ENCODE results near the gene SLAMF1. TPM values are rescaled to one million over a fixed set of nuclear protein-coding genes. Genes with fewer than 3 reads are reported as not detected.

SLAMF1 gene
- total RNA-seq, 1 donor from 2014 or later, result not detected

DNA sequence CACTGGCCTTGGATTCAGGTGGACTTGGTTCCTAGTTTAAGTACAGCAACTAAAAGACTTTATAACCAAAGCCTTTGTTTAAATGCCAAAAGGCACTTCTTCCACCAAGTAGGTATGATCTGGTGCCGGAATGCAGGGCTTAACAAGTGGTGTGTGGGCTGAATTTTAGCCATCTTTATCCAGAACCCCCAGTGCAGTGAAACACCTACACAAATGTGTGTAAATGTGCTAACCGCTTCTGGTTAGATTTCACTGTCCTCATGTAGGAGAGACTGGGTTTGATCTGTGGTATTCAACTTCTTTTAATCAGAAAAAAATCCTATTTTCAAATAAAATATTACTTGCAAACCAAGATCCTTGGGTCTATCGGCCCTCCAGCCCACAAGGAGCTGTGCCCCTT, 10.3 kb downstream of the SLAMF1 start:
- no peaks in the 10 kb centered on the region for H3F3A ChIP-seq (ENCODE audit: low read depth)
- no peak for DNase-seq (ENCODE audit: low spot score)
- no peak overlapping the region for H3K9ac ChIP-seq
- Mint-ChIP-seq H3K27me3 (ENCODE audit: insufficient read depth, low read depth) (peaks cover 2% of the 10 kb centered on the region), H3K36me3 (no peaks in the 10 kb centered on the region), H3K4me1 (no peaks in the 10 kb centered on the region), H3K9me3 (no peaks in the 10 kb centered on the region), H3K4me3 (no peak overlapping the region), H3K27ac (no peak overlapping the region)
- no peak overlapping the region for H3K4me2 ChIP-seq
- no peak overlapping the region for H3K4me3 ChIP-seq
- H3K4me1 ChIP-seq, result no peaks in the 10 kb centered on the region
- no peaks in the 10 kb centered on the region for H4K20me1 ChIP-seq (ENCODE audit: low read depth)
- TF ChIP-seq EZH2phosphoT487 (IDR thresholded peaks at IDR 0.05), result no peak
- TF ChIP-seq EZH2 (IDR thresholded peaks at IDR 0.05), result no peak
- TF ChIP-seq, protein P1, sequence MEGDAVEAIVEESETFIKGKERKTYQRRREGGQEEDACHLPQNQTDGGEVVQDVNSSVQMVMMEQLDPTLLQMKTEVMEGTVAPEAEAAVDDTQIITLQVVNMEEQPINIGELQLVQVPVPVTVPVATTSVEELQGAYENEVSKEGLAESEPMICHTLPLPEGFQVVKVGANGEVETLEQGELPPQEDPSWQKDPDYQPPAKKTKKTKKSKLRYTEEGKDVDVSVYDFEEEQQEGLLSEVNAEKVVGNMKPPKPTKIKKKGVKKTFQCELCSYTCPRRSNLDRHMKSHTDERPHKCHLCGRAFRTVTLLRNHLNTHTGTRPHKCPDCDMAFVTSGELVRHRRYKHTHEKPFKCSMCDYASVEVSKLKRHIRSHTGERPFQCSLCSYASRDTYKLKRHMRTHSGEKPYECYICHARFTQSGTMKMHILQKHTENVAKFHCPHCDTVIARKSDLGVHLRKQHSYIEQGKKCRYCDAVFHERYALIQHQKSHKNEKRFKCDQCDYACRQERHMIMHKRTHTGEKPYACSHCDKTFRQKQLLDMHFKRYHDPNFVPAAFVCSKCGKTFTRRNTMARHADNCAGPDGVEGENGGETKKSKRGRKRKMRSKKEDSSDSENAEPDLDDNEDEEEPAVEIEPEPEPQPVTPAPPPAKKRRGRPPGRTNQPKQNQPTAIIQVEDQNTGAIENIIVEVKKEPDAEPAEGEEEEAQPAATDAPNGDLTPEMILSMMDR (IDR thresholded peaks at IDR 0.05), result no peak
- H3K27me3 ChIP-seq, result no peaks in the 10 kb centered on the region
- no peaks in the 10 kb centered on the region for H3K79me2 ChIP-seq (ENCODE audit: low read depth)
- H3K9me3 ChIP-seq (ENCODE audit: low read depth), result no peaks in the 10 kb centered on the region
- no peak overlapping the region for H2AFZ ChIP-seq (replicated peaks)
- H3K36me3 ChIP-seq, result no peaks in the 10 kb centered on the region
- no peak overlapping the region for H3K27ac ChIP-seq

DNA sequence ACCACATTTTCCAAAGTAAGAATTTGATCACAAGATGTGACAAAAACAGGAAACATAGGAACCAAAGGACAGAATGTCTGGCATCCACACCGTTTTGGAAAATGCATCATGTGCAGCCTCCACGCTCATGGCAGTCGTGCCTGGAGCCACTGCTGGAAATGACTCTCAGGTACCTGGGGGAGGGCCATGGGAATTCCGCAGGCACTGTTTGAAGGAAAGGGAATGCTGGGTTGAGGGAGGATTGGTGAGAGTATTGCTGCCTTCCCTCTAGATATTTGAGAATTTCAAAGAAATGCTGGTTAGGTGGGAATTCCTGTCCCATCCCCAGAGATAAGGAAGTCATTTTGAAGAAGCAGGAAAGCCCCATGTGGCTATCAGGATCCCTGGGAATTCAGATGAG, 10.8 kb downstream of the SLAMF1 start:
- Mint-ChIP-seq H3K27ac (no peak overlapping the region), H3K4me1 (no peaks in the 10 kb centered on the region), H3K27me3 (ENCODE audit: insufficient read depth, low read depth) (peaks cover 2% of the 10 kb centered on the region), H3K36me3 (no peaks in the 10 kb centered on the region), H3K4me3 (no peak overlapping the region), H3K9me3 (no peaks in the 10 kb centered on the region)
- Histone ChIP-seq H3K27me3 (no peaks in the 10 kb centered on the region), H3F3A (ENCODE audit: low read depth) (no peaks in the 10 kb centered on the region), H4K20me1 (ENCODE audit: low read depth) (no peaks in the 10 kb centered on the region), H3K27ac (no peak overlapping the region), H3K9me3 (ENCODE audit: low read depth) (no peaks in the 10 kb centered on the region), H3K4me3 (no peak overlapping the region), H3K9ac (no peak overlapping the region), H2AFZ (replicated peaks) (no peak overlapping the region), H3K4me2 (no peak overlapping the region), H3K36me3 (no peaks in the 10 kb centered on the region), H3K79me2 (ENCODE audit: low read depth) (no peaks in the 10 kb centered on the region), H3K4me1 (no peaks in the 10 kb centered on the region)
- DNase-seq (ENCODE audit: low spot score), result no peak
- TF ChIP-seq EZH2 (IDR thresholded peaks at IDR 0.05), result no peak
- no peak for TF ChIP-seq EZH2phosphoT487 (IDR thresholded peaks at IDR 0.05)
- TF ChIP-seq, protein P1 (IDR thresholded peaks at IDR 0.05), result no peak

DNA sequence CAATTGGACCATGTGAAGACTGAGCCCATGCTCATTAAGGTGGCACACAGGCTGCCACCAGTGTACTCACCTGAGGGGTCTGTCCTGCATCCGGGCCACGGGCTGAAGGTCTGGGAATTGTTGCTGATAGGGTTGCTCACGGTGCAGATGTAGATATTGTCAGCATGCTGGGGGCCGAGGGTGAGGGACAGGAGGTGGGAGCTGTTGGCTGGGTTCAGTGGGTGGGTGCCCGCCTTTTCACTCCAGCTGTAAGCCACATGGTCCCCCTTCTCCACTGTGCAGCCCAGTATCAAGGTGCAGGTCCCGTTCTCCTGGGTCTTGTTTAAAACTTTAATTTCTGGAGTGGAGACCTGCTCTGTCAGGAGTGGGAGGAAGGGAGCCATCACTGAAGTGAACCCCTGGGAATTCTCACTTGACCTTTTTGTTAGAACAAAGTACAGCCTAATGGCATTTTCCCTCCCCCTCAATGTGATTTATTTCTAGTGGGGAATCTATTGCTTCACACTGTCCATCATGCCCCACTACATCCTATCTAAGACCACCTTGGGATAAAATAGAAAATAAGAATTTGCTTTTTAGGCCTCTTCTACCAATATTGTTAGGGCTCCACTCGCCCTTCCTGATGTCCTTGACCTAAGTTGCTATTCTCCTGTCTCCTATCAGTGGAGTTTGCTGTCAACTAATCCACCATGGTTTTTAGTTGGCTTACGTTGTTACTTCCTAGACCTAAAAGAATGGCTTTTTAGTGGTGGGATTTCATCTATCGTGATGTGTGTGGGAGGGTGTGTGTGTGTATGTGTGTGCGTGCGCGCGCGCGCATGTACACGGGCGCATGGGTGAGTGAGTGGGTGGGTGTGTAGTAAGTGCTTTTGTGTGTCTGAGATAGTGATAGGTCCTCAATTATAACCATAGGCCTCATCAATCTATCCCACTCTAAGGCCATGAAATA, 12.0 kb downstream of the SLAMF1 start:
- DNase-seq (ENCODE audit: low spot score), result no peak
- H3K9me3 Mint-ChIP-seq, result no peaks in the 10 kb centered on the region
- Histone ChIP-seq H3K4me1 (no peaks in the 10 kb centered on the region), H4K20me1 (ENCODE audit: low read depth) (no peaks in the 10 kb centered on the region), H3K36me3 (no peaks in the 10 kb centered on the region), H3K27me3 (no peaks in the 10 kb centered on the region), H2AFZ (replicated peaks) (no peak overlapping the region), H3K9me3 (ENCODE audit: low read depth) (no peaks in the 10 kb centered on the region), H3F3A (ENCODE audit: low read depth) (no peaks in the 10 kb centered on the region), H3K9ac (no peak overlapping the region), H3K79me2 (ENCODE audit: low read depth) (no peaks in the 10 kb centered on the region), H3K4me3 (no peak overlapping the region), H3K4me2 (no peak overlapping the region), H3K27ac (no peak overlapping the region)
- no peaks in the 10 kb centered on the region for H3K36me3 Mint-ChIP-seq
- TF ChIP-seq EZH2 (IDR thresholded peaks at IDR 0.05) (no peak), EZH2phosphoT487 (IDR thresholded peaks at IDR 0.05) (no peak)
- TF ChIP-seq, protein P1 (IDR thresholded peaks at IDR 0.05), result no peak
- H3K27me3 Mint-ChIP-seq (ENCODE audit: insufficient read depth, low read depth), result peaks cover 2% of the 10 kb centered on the region
- H3K27ac Mint-ChIP-seq, result peak overlapping the region; percentile 38
- peaks cover 3% of the 10 kb centered on the region for H3K4me1 Mint-ChIP-seq
- no peak overlapping the region for H3K4me3 Mint-ChIP-seq
